Measurements from ENCODE around the gene LITAFD.

Gene LITAFD

GRCh38 chr16:8889893-8890548 lies 7.9 kb downstream of the LITAFD start:
- Histone ChIP-seq H3F3A (ENCODE audit: control insufficient read depth, insufficient read depth) (peaks cover 21% of the 10 kb centered on the region), H3K9me2 (replicated peaks; ENCODE audit: control insufficient read depth, low read length) (no peaks in the 10 kb centered on the region), H3K27me3 (ENCODE audit: control insufficient read depth, low read length) (peaks cover 3% of the 10 kb centered on the region; the same call in 1 of the 2 replicates), H3K4me3 (ENCODE audit: low read length) (no peak overlapping the region), H3K36me3 (ENCODE audit: control insufficient read depth, low read length) (peaks cover 62% of the 10 kb centered on the region), H3K27ac (ENCODE audit: low read depth, low read length) (no peak overlapping the region; the same call in 1 of the 2 replicates), H3K4me1 (ENCODE audit: control insufficient read depth, low read length) (peaks cover 66% of the 10 kb centered on the region), H3K79me2 (ENCODE audit: control insufficient read depth, low read length) (no peaks in the 10 kb centered on the region), H3K9me3 (ENCODE audit: control insufficient read depth, insufficient read depth, low read length) (no peaks in the 10 kb centered on the region), H3K4me2 (ENCODE audit: low read length) (no peak overlapping the region), H4K20me1 (ENCODE audit: control insufficient read depth, insufficient read depth, low read depth, low read length) (0 out of 2 replicates have a peak, but pooled peaks cover 6% of the 10 kb centered on the region)
- TF ChIP-seq EZH2phosphoT487 (IDR thresholded peaks at IDR 0.05; ENCODE audit: borderline replicate concordance, low read length) (no peak), CTCF (IDR thresholded peaks at IDR 0.05; ENCODE audit: low read depth, low read length, poor library complexity, severe bottlenecking) (no peak)

- Histone ChIP-seq H3K27me3 (ENCODE audit: control insufficient read depth, low read length) (peaks cover 3% of the 10 kb centered on the region; the same call in 1 of the 2 replicates), H3K4me3 (ENCODE audit: low read length) (no peak overlapping the region), H3K27ac (ENCODE audit: low read depth, low read length) (peak overlapping the region; percentile 78), H3K79me2 (ENCODE audit: control insufficient read depth, low read length) (no peaks in the 10 kb centered on the region), H3K36me3 (ENCODE audit: control insufficient read depth, low read length) (peaks cover 67% of the 10 kb centered on the region), H3F3A (ENCODE audit: control insufficient read depth, insufficient read depth) (peaks cover 23% of the 10 kb centered on the region), H4K20me1 (ENCODE audit: control insufficient read depth, insufficient read depth, low read depth, low read length) (0 out of 2 replicates have a peak, but pooled peaks cover 6% of the 10 kb centered on the region), H3K9me2 (replicated peaks; ENCODE audit: control insufficient read depth, low read length) (no peaks in the 10 kb centered on the region), H3K4me1 (ENCODE audit: control insufficient read depth, low read length) (peaks cover 71% of the 10 kb centered on the region), H3K4me2 (ENCODE audit: low read length) (peak overlapping the region; percentile 58), H3K9me3 (ENCODE audit: control insufficient read depth, insufficient read depth, low read length) (no peaks in the 10 kb centered on the region)
- TF ChIP-seq CTCF (IDR thresholded peaks at IDR 0.05; ENCODE audit: low read depth, low read length, poor library complexity, severe bottlenecking) (no peak), EZH2phosphoT487 (IDR thresholded peaks at IDR 0.05; ENCODE audit: borderline replicate concordance, low read length) (no peak)
Measured at GRCh38 chr16:8890549-8890921, 8.4 kb downstream of the LITAFD start.

GRCh38 chr16:8892101-8892575 lies 10.0 kb downstream of the LITAFD start:
- H3K9me3 ChIP-seq (ENCODE audit: control insufficient read depth, insufficient read depth, low read length), result no peaks in the 10 kb centered on the region
- H3K79me2 ChIP-seq (ENCODE audit: control insufficient read depth, low read length), result no peaks in the 10 kb centered on the region
- peak overlapping the region; percentile 58 for H3K4me2 ChIP-seq (ENCODE audit: low read length)
- H3K36me3 ChIP-seq (ENCODE audit: control insufficient read depth, low read length), result peaks cover 83% of the 10 kb centered on the region
- H3K27ac ChIP-seq (ENCODE audit: low read depth, low read length), result peak overlapping the region; percentile 78
- TF ChIP-seq EZH2phosphoT487 (IDR thresholded peaks at IDR 0.05; ENCODE audit: borderline replicate concordance, low read length), result no peak
- no peak for TF ChIP-seq CTCF (IDR thresholded peaks at IDR 0.05; ENCODE audit: low read depth, low read length, poor library complexity, severe bottlenecking)
- H4K20me1 ChIP-seq (ENCODE audit: control insufficient read depth, insufficient read depth, low read depth, low read length), result 0 out of 2 replicates have a peak, but pooled peaks cover 6% of the 10 kb centered on the region
- peaks cover 23% of the 10 kb centered on the region for H3F3A ChIP-seq (ENCODE audit: control insufficient read depth, insufficient read depth)
- no peaks in the 10 kb centered on the region for H3K9me2 ChIP-seq (replicated peaks; ENCODE audit: control insufficient read depth, low read length)
- peaks cover 68% of the 10 kb centered on the region for H3K4me1 ChIP-seq (ENCODE audit: control insufficient read depth, low read length)
- H3K4me3 ChIP-seq (ENCODE audit: low read length), result peak overlapping the region; percentile 35
- H3K27me3 ChIP-seq (ENCODE audit: control insufficient read depth, low read length), result no peaks in the 10 kb centered on the region
